Thyroid gland (tissue), 4 donors: ENCODE data around the gene CD177.

Source experiments
- CTCF ChIP-seq, 6 experiments: fragments of 200-600 bp in 3 of 6; fragments of 450-650 bp in 3 of 6; sonication (generic) in 3 of 6; IDR thresholded peaks; one replicate each; pipeline ENCODE4 v1.5.1; 2016 to 2019; ENCODE audit warnings: antibody characterized with exemption in 6 of 6, mild to moderate bottlenecking in 2 of 6, inconsistent platforms in 1 of 6, moderate library complexity in 1 of 6
- POLR2A ChIP-seq, 2 donors: fragments of 450-650 bp; IDR thresholded peaks; one replicate each; pipeline ENCODE4 v1.6.1; 2017; ENCODE audit warnings: antibody characterized with exemption in 2 of 2, mild to moderate bottlenecking in 2 of 2, moderate library complexity in 1 of 2

- TF ChIP-seq CTCF (IDR thresholded peaks at IDR 0.05) (no peak), POLR2A (IDR thresholded peaks at IDR 0.05) (no peak)
These were observed 9.3 kb downstream of the CD177 start for GRCh38 chr19:43362745-43363144.
